Left ventricle myocardium inferior (tissue), 1 donor: Measurements from ENCODE around the gene MAOB. TPM values are rescaled to one million over a fixed set of nuclear protein-coding genes. Genes with fewer than 3 reads are reported as not detected.
A peak's percentile ranks its signal among the peaks of the same experiment; 100 is the strongest.
"Not testable (repeated sequence)": the region's sequence is repeated elsewhere in the genome, so short reads cannot be mapped to it uniquely, and the experiment has no call there.

ENCODE experiments used
- DNase-seq: peaks from one replicate; pipeline ENCODE4 v3.0.0-alpha.2; 2020
- H3K27ac ChIP-seq: fragments of 200-600 bp; replicated peaks from 2 replicates; pipeline ENCODE4 v1.8.0; 2021
- H3K27me3 ChIP-seq: fragments of 200-600 bp; 2 replicates; pipeline ENCODE4 v1.8.0; 2021; ENCODE audit warnings: low read depth
- H3K36me3 ChIP-seq: fragments of 200-600 bp; 2 replicates; pipeline ENCODE4 v1.8.0; 2021
- H3K4me1 ChIP-seq: fragments of 200-600 bp; 2 replicates; pipeline ENCODE4 v1.8.0; 2021
- H3K4me3 ChIP-seq: fragments of 200-600 bp; 2 replicates; pipeline ENCODE4 v1.8.0; 2021; ENCODE audit warnings: mild to moderate bottlenecking, moderate library complexity
- H3K9me3 ChIP-seq: fragments of 200-600 bp; replicated peaks from 2 replicates; pipeline ENCODE4 v1.8.0; 2021
- intact Hi-C: fragments of 100-400 bp; cut with micrococcal nuclease; formaldehyde crosslinking; loops from one replicate; pipeline ENCODE4 v1.11.0; 2022
- long read RNA-seq: library from polyadenylated mRNA; unstranded; transcript quantifications from one replicate; pipeline ENCODE4 v2.0.0, GENCODE V29; 2021
- total RNA-seq: library from RNA; stranded (reverse); fragmentation: NEBNext Ultra II Directional; extraction: Animal tissue kit (Norgen Biotek cat#: 25700); gene quantifications from one replicate; pipeline ENCODE4 v1.2.1, GENCODE V29; 2021
- TF ChIP-seq, protein P1 (sequence below): fragments of 200-600 bp; IDR thresholded peaks from 2 replicates; pipeline ENCODE4 v1.8.0; 2021; ENCODE audit warnings: antibody characterized with exemption, mild to moderate bottlenecking, borderline replicate concordance
- donor health status: DM: no; HTN: yes; CAD: no; lungs with severe emphysema.

The MAOB gene
- 157 TPM for total RNA-seq
- long read RNA-seq, transcript MAOB-201 (15 exons, 2,566 nt) = major isoform, 346 of 435 reads
- long read RNA-seq, partial matches to known transcripts = 23 of 435 reads
- long read RNA-seq, other reads (novel, unspliced or antisense) = 66 of 435 reads

GRCh38 chrX:43882294-43882681 lies at the start of gene MAOB:
Gene MAOB (minus strand): TSS chrX:43882450. CDS start chrX:43882299, 151 bp downstream.
- TF ChIP-seq, protein P1, sequence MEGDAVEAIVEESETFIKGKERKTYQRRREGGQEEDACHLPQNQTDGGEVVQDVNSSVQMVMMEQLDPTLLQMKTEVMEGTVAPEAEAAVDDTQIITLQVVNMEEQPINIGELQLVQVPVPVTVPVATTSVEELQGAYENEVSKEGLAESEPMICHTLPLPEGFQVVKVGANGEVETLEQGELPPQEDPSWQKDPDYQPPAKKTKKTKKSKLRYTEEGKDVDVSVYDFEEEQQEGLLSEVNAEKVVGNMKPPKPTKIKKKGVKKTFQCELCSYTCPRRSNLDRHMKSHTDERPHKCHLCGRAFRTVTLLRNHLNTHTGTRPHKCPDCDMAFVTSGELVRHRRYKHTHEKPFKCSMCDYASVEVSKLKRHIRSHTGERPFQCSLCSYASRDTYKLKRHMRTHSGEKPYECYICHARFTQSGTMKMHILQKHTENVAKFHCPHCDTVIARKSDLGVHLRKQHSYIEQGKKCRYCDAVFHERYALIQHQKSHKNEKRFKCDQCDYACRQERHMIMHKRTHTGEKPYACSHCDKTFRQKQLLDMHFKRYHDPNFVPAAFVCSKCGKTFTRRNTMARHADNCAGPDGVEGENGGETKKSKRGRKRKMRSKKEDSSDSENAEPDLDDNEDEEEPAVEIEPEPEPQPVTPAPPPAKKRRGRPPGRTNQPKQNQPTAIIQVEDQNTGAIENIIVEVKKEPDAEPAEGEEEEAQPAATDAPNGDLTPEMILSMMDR = no peak
- no peaks in the 10 kb centered on the region for H3K27me3 ChIP-seq
- DNase-seq = peak; percentile 61
- no peaks in the 10 kb centered on the region for H3K36me3 ChIP-seq
- H3K9me3 ChIP-seq = no peaks in the 10 kb centered on the region
- H3K4me1 ChIP-seq = peaks cover 4% of the 10 kb centered on the region
- intact Hi-C loops = no loop called here
- peak within 1 kb of the TSS; percentile 69 for H3K4me3 ChIP-seq
- peak within 1 kb of the TSS; percentile 83 for H3K27ac ChIP-seq

- H3K4me1 ChIP-seq, H3K9me3 ChIP-seq, H3K4me3 ChIP-seq, H3K27ac ChIP-seq, DNase-seq, intact Hi-C loops, H3K27me3 ChIP-seq, H3K36me3 ChIP-seq: not testable (repeated sequence)
Measured at GRCh38 chrX:43922032-43922431, 39.8 kb upstream of the MAOB start.

- intact Hi-C loops, H3K4me1 ChIP-seq, DNase-seq, H3K27ac ChIP-seq, H3K27me3 ChIP-seq, H3K4me3 ChIP-seq, H3K9me3 ChIP-seq, H3K36me3 ChIP-seq: not testable (repeated sequence)
Measured at GRCh38 chrX:43910772-43911171, 28.5 kb upstream of the MAOB start.

DNA sequence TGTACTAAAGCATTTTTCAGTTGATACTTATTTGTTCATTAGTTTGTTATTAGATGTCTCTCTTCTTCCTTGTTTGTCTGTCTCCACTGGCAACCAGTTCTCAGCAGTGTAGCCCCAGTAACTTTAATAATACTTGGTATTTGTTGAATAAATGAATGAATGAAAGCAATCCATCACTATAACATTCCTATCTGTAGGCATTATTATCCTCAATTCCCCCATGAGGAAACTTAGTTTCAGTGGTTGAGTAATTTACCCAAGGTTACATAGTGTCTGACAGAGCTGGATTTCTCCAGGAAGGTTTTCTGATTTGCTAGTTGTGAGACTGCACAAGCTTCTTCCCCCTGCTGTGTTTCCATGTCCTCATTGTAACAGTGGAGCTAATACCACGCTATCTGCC lies 27.8 kb upstream of the MAOB start:
- Histone ChIP-seq H3K27me3 (no peaks in the 10 kb centered on the region), H3K4me1 (no peaks in the 10 kb centered on the region), H3K4me3 (no peak overlapping the region), H3K27ac (no peak overlapping the region), H3K9me3 (no peaks in the 10 kb centered on the region), H3K36me3 (no peaks in the 10 kb centered on the region)
- no peak for DNase-seq
- intact Hi-C loops = no loop called here
- TF ChIP-seq, protein P1 = no peak

- intact Hi-C loops = no loop called here
- DNase-seq = no peak
- Histone ChIP-seq H3K4me3 (no peak overlapping the region), H3K27me3 (no peaks in the 10 kb centered on the region), H3K4me1 (no peaks in the 10 kb centered on the region), H3K36me3 (no peaks in the 10 kb centered on the region), H3K27ac (no peak overlapping the region), H3K9me3 (no peaks in the 10 kb centered on the region)
- TF ChIP-seq, protein P1 = no peak
Measured at GRCh38 chrX:43909141-43909540, 26.9 kb upstream of the MAOB start.

- Histone ChIP-seq H3K36me3 (no peaks in the 10 kb centered on the region), H3K27me3 (no peaks in the 10 kb centered on the region), H3K4me3 (no peak overlapping the region), H3K27ac (no peak overlapping the region), H3K4me1 (no peaks in the 10 kb centered on the region), H3K9me3 (no peaks in the 10 kb centered on the region)
- DNase-seq = no peak
- intact Hi-C loops = no loop called here
- TF ChIP-seq, protein P1 = no peak
Measured at GRCh38 chrX:43899878-43900815, 17.9 kb upstream of the MAOB start.
